Measurements from ENCODE around the gene KLRF1. TPM values are rescaled to one million over a fixed set of nuclear protein-coding genes. Genes with fewer than 3 reads are reported as not detected.
A peak's percentile ranks its signal among the peaks of the same experiment; 100 is the strongest.

Gene KLRF1
- total RNA-seq, 6 experiments from 2014 or later: 0.65 to 1.4 (median 0.90) TPM; not detected in 2

DNA sequence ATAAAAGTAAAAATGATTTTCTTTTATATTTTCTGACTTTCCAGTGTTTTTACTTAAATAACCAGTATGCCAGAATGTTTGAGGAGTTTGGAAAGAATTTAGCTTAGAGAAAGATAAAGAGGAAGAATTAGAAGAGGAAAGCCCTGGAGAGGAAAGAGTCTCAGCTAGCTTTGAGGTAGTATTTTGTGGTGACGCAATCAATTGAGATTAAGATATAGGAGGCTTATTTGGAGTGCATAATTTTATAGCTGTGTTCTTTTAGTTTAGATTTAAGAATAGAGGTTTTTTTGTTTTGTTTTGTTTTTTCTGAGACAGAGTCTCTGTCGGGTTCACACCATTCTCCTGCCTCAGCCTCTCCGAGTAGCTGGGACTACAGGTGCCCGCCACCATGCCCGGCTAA lies 23.8 kb downstream of the KLRF1 start:
- Histone ChIP-seq H3K27me3 (no peaks in the 10 kb centered on the region), H3K4me3 (no peak overlapping the region), H3K4me1 (no peaks in the 10 kb centered on the region), H3K9me3 (no peaks in the 10 kb centered on the region), H3K27ac (no peak overlapping the region), H3K36me3 (no peaks in the 10 kb centered on the region)
- intact Hi-C loops (cut with DNase I): no loop called here
- TF ChIP-seq, protein P1, sequence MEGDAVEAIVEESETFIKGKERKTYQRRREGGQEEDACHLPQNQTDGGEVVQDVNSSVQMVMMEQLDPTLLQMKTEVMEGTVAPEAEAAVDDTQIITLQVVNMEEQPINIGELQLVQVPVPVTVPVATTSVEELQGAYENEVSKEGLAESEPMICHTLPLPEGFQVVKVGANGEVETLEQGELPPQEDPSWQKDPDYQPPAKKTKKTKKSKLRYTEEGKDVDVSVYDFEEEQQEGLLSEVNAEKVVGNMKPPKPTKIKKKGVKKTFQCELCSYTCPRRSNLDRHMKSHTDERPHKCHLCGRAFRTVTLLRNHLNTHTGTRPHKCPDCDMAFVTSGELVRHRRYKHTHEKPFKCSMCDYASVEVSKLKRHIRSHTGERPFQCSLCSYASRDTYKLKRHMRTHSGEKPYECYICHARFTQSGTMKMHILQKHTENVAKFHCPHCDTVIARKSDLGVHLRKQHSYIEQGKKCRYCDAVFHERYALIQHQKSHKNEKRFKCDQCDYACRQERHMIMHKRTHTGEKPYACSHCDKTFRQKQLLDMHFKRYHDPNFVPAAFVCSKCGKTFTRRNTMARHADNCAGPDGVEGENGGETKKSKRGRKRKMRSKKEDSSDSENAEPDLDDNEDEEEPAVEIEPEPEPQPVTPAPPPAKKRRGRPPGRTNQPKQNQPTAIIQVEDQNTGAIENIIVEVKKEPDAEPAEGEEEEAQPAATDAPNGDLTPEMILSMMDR (IDR thresholded peaks at IDR 0.05): no peak
- TF ChIP-seq POLR2A (IDR thresholded peaks at IDR 0.05): no peak
- ATAC-seq (no peak), DNase-seq (no peak)
- WGBS (ENCODE audit: insufficient coverage, low coverage, low lambda C conversion rate, missing lambda C conversion rate): 90% methylated on average over 5 of the region's 5 CpGs

DNA sequence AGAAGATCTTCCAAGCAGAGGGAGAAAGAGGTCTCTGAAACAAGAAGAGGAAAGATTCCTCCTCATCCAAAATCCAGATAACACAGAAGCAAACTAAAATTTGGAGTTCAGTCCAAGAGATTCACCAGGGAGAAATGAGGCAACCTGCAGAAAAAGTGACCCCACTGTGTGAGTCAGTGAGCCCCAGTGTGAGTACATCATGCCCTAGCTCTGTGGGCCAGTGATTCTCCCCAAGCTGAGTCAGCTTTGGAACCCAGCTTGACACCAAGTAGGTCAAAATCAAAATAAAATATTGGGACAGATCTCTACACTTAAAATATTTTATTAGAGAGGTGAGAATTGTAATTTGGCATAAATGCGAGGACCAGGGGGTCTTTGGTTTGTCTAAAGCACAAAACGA lies 24.6 kb downstream of the KLRF1 start:
- Histone ChIP-seq H3K27ac (no peak overlapping the region), H3K36me3 (no peaks in the 10 kb centered on the region), H3K27me3 (no peaks in the 10 kb centered on the region), H3K4me1 (no peaks in the 10 kb centered on the region), H3K9me3 (no peaks in the 10 kb centered on the region), H3K4me3 (no peak overlapping the region)
- DNase-seq (no peak), ATAC-seq (no peak)
- intact Hi-C loops (cut with DNase I): no loop called here
- 80% methylated on average over 2 of the region's 2 CpGs for WGBS (ENCODE audit: insufficient coverage, low coverage, low lambda C conversion rate, missing lambda C conversion rate)
- TF ChIP-seq, protein P1 (IDR thresholded peaks at IDR 0.05): no peak

DNA sequence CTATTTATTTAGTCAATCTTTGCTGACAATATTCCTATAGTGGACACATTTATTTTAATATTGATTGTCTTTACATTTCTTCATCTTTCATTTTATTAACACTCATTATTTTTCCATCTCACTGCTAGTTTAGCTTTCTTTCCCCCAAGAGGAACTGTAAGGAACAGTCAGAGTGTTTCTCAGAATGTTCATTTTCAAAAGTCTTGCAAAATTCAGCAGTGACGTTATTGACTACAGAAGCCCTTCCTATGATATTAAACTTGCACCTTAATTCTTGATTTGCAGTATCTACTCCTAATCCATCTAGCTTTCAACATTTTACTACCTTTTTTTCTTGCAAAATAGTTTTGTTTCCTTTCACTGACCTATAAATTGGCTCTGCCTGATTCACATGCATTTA lies 28.9 kb downstream of the KLRF1 start:
- TF ChIP-seq, protein P1 (IDR thresholded peaks at IDR 0.05): no peak
- TF ChIP-seq POLR2A (IDR thresholded peaks at IDR 0.05): no peak
- H3K4me1 ChIP-seq: no peaks in the 10 kb centered on the region
- no peaks in the 10 kb centered on the region for H3K36me3 ChIP-seq
- intact Hi-C loops (cut with DNase I): no loop called here
- H3K9me3 ChIP-seq: no peaks in the 10 kb centered on the region
- no peaks in the 10 kb centered on the region for H3K27me3 ChIP-seq
- no peak overlapping the region for H3K27ac ChIP-seq
- ATAC-seq (peak in 2 of 4 donors; percentile 32 to 39), DNase-seq (no peak)
- H3K4me3 ChIP-seq: no peak overlapping the region
- WGBS (ENCODE audit: insufficient coverage, low coverage, low lambda C conversion rate, missing lambda C conversion rate): 85% methylated on average over 1 of the region's 1 CpG

DNA sequence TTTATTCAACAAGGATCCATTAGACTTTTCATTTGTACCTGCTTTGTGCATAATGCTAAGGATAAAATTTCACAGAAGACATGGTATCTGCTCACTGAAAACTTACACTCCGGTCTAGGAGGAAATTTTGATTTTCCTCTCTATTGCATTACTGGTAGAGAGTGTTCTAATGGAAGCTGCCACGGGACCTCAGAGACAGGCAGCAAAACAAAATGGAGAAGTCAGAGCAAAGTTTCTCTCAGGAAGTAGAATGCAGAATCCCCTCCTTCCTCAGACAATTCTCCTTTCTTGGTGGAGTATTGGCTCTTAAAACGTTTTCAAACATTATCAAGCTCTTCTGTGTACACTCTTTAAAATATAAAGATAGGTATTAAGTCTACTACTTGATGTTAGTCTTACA lies 29.6 kb downstream of the KLRF1 start:
- WGBS (ENCODE audit: insufficient coverage, low coverage, low lambda C conversion rate, missing lambda C conversion rate): 55% methylated on average over 3 of the region's 3 CpGs
- intact Hi-C loops (cut with DNase I): no loop called here
- no peak overlapping the region for H3K4me3 ChIP-seq
- no peaks in the 10 kb centered on the region for H3K9me3 ChIP-seq
- DNase-seq: no peak
- H3K27ac ChIP-seq: no peak overlapping the region
- TF ChIP-seq, protein P1 (IDR thresholded peaks at IDR 0.05): no peak
- no peak for TF ChIP-seq POLR2A (IDR thresholded peaks at IDR 0.05)
- no peaks in the 10 kb centered on the region for H3K36me3 ChIP-seq
- H3K4me1 ChIP-seq: no peaks in the 10 kb centered on the region
- H3K27me3 ChIP-seq: no peaks in the 10 kb centered on the region
- ATAC-seq: peak in 3 of 4 donors; percentile 28 to 44 (median 28)

DNA sequence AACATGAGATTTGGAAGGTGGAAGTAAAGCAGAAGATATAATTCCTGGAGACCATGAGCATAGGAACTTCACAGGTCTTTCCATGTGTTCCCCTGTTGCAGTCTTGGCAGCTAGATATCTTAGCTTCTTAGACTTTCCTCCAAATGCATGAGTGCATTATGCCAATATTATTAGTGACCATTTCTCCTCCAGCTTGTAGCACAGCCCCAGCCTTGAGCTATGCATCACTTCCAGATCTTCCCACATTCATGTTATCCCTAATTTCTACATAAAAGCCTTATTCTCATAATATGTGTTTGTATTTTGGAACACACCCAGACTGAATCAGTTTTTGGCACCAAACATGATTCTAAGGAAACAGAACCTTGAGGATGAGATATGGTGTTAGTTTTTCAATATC lies 30.9 kb downstream of the KLRF1 start:
- DNase-seq (no peak), ATAC-seq (no peak)
- no peak overlapping the region for H3K4me3 ChIP-seq
- H3K9me3 ChIP-seq: no peaks in the 10 kb centered on the region
- H3K4me1 ChIP-seq: no peaks in the 10 kb centered on the region
- no peak overlapping the region for H3K27ac ChIP-seq
- TF ChIP-seq, protein P1 (IDR thresholded peaks at IDR 0.05): no peak
- intact Hi-C loops (cut with DNase I): no loop called here
- H3K36me3 ChIP-seq: no peaks in the 10 kb centered on the region
- no peaks in the 10 kb centered on the region for H3K27me3 ChIP-seq
